Parathyroid adenoma (tissue), 2 donors: ENCODE results near the gene DAAM2.

Experiments
- H2AFZ ChIP-seq: fragments of 300-600 bp; sonication (generic); one replicate; pipeline ENCODE4 v1.7.0; 2017; ENCODE audit warnings: antibody characterized with exemption, mild to moderate bottlenecking
- H3K27ac ChIP-seq: fragments of 300-600 bp; sonication (generic); one replicate; pipeline ENCODE4 v1.7.0; 2017
- H3K27me3 ChIP-seq: fragments of 300-600 bp; sonication (generic); one replicate; pipeline ENCODE4 v1.7.0; 2017; ENCODE audit warnings: low read length; ENCODE audit not compliant: control insufficient read depth, insufficient read depth
- H3K36me3 ChIP-seq: fragments of 300-600 bp; sonication (generic); one replicate; pipeline ENCODE4 v1.7.0; 2017; ENCODE audit warnings: low read length; ENCODE audit not compliant: control insufficient read depth, insufficient read depth
- H3K4me1 ChIP-seq: fragments of 300-600 bp; sonication (generic); one replicate; pipeline ENCODE4 v1.7.0; 2017; ENCODE audit warnings: control low read depth
- H3K4me2 ChIP-seq: fragments of 300-600 bp; sonication (generic); one replicate; pipeline ENCODE4 v1.7.0; 2017; ENCODE audit warnings: low read length
- H3K4me3 ChIP-seq: fragments of 300-600 bp; sonication (generic); one replicate; pipeline ENCODE4 v1.7.0; 2017; ENCODE audit warnings: low read depth, low read length
- H3K79me2 ChIP-seq: fragments of 300-600 bp; sonication (generic); one replicate; pipeline ENCODE4 v1.7.0; 2017; ENCODE audit warnings: control low read depth
- H3K9ac ChIP-seq: fragments of 300-600 bp; sonication (generic); one replicate; pipeline ENCODE4 v1.7.0; 2017; ENCODE audit warnings: mild to moderate bottlenecking
- H3K9me3 ChIP-seq: fragments of 300-600 bp; sonication (generic); one replicate; pipeline ENCODE4 v1.7.0; 2017; ENCODE audit warnings: low read length; ENCODE audit not compliant: control insufficient read depth
- CTCF ChIP-seq: fragments of 300-600 bp; sonication (generic); IDR thresholded peaks from one replicate; pipeline ENCODE4 v1.7.0; 2017; ENCODE audit warnings: antibody characterized with exemption, mild to moderate bottlenecking
- donor health status: primary hyperparathyroidism.

The DAAM2 gene

GRCh38 chr6:39898625-39899024 lies 106.4 kb downstream of the DAAM2 start:
- H3K4me3 ChIP-seq, result no peak overlapping the region
- H3K9ac ChIP-seq, result no peak overlapping the region
- H3K4me1 ChIP-seq, result no peaks in the 10 kb centered on the region
- no peaks in the 10 kb centered on the region for H3K9me3 ChIP-seq
- H3K27ac ChIP-seq, result no peak overlapping the region
- H2AFZ ChIP-seq, result no peak overlapping the region
- H3K36me3 ChIP-seq, result no peaks in the 10 kb centered on the region
- H3K4me2 ChIP-seq, result no peak overlapping the region
- H3K79me2 ChIP-seq, result no peaks in the 10 kb centered on the region
- TF ChIP-seq CTCF, result no peak
- no peaks in the 10 kb centered on the region for H3K27me3 ChIP-seq

GRCh38 chr6:39899554-39900295 lies 107.5 kb downstream of the DAAM2 start:
- Histone ChIP-seq H3K27me3 (no peaks in the 10 kb centered on the region), H3K27ac (no peak overlapping the region), H3K4me1 (no peaks in the 10 kb centered on the region), H3K4me3 (no peak overlapping the region), H3K9ac (no peak overlapping the region), H3K36me3 (no peaks in the 10 kb centered on the region), H3K9me3 (no peaks in the 10 kb centered on the region), H2AFZ (no peak overlapping the region), H3K4me2 (no peak overlapping the region), H3K79me2 (no peaks in the 10 kb centered on the region)
- TF ChIP-seq CTCF, result no peak

DNA sequence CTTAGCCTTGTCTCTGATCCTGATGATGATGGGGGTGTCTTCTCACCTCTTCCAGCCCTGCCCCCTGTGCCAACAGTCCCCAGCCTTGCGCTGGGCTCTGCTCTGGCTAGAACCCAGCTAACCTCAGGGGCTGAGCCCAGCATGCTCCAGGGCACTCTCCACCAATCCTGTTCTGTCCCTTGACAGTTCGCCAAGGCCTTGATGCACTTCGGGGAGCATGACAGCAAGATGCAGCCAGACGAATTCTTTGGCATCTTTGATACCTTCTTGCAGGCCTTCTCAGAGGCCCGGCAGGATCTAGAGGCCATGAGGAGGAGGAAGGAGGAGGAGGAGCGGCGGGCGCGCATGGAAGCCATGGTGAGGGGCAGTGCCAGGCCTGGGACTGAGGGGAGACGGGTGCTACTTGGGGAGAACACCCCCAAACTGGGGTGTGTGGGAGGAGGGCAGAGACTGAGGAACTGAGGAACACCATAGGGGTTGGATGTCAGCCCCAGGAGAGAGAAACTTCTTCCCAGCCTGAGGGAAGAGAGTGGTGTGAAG lies 109.0 kb downstream of the DAAM2 start:
- no peaks in the 10 kb centered on the region for H3K4me1 ChIP-seq
- no peak overlapping the region for H3K27ac ChIP-seq
- H3K9me3 ChIP-seq, result no peaks in the 10 kb centered on the region
- no peak overlapping the region for H3K4me3 ChIP-seq
- no peaks in the 10 kb centered on the region for H3K27me3 ChIP-seq
- H3K36me3 ChIP-seq, result no peaks in the 10 kb centered on the region
- no peak overlapping the region for H3K4me2 ChIP-seq
- TF ChIP-seq CTCF, result no peak
- no peak overlapping the region for H3K9ac ChIP-seq
- no peaks in the 10 kb centered on the region for H3K79me2 ChIP-seq
- no peak overlapping the region for H2AFZ ChIP-seq

DNA sequence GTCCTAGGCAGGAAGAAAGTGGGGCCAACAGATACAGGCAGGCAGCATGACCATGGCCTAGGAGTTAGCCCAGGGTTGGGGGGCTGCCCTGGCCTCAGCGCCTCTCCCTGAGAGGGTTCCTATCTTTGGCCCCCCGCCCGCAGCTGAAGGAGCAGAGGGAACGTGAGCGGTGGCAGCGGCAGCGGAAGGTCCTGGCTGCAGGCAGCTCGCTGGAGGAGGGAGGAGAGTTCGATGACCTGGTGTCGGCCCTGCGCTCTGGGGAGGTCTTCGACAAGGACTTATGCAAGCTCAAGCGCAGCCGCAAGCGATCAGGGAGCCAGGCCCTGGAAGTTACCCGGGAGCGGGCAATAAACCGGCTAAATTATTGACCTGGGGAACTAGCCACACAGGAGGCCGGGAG lies 109.5 kb downstream of the DAAM2 start:
- Histone ChIP-seq H3K36me3 (no peaks in the 10 kb centered on the region), H3K4me2 (no peak overlapping the region), H3K79me2 (no peaks in the 10 kb centered on the region), H2AFZ (no peak overlapping the region), H3K4me1 (no peaks in the 10 kb centered on the region), H3K9ac (no peak overlapping the region), H3K27me3 (no peaks in the 10 kb centered on the region), H3K27ac (no peak overlapping the region), H3K9me3 (no peaks in the 10 kb centered on the region), H3K4me3 (no peak overlapping the region)
- TF ChIP-seq CTCF, result no peak

- Histone ChIP-seq H2AFZ (no peak overlapping the region), H3K27me3 (no peaks in the 10 kb centered on the region), H3K36me3 (no peaks in the 10 kb centered on the region), H3K79me2 (no peaks in the 10 kb centered on the region), H3K27ac (no peak overlapping the region), H3K4me1 (no peaks in the 10 kb centered on the region), H3K9me3 (no peaks in the 10 kb centered on the region), H3K4me2 (no peak overlapping the region), H3K4me3 (no peak overlapping the region), H3K9ac (no peak overlapping the region)
- no peak for TF ChIP-seq CTCF
Observed at GRCh38 chr6:39902136-39902535, 110.0 kb downstream of the DAAM2 start.
